Right lobe of liver (tissue), 4 donors: Measurements from ENCODE around the gene CCDC92.

Experiments used
- CTCF ChIP-seq, 4 donors: fragments of 200-600 bp in 3 of 4; fragments of 450-650 bp in 1 of 4; IDR thresholded peaks; one replicate each; pipeline versions ENCODE4 v1.5.1 to v1.8.0; 2016 to 2022; ENCODE audit warnings: antibody characterized with exemption in 4 of 4, mild to moderate bottlenecking in 2 of 4
- POLR2A ChIP-seq: fragments of 450-650 bp; IDR thresholded peaks from one replicate; pipeline ENCODE4 v1.6.1; 2017; ENCODE audit warnings: antibody characterized with exemption, mild to moderate bottlenecking
- donor health status: DM: no; HTN: no; CAD: no.
- donor health status: DM: no; HTN: no; CAD: no.
- donor health status: DM: no; HTN: yes; CAD: no.

GRCh38 chr12:123931686-123932321 is 40.8 kb downstream of the CCDC92 start:
- no peak for TF ChIP-seq CTCF (IDR thresholded peaks at IDR 0.05)
- TF ChIP-seq POLR2A = no peak
